K562 (cell line): ENCODE measurements around the gene ERP44. TPM values are rescaled to one million over a fixed set of nuclear protein-coding genes. Genes with fewer than 3 reads are reported as not detected.

Source experiments
- KAT8 ChIP-seq: fragments of 450-650 bp; IDR thresholded peaks from 2 replicates; pipeline ENCODE4 v1.6.1; 2016; ENCODE audit warnings: low read depth, mild to moderate bottlenecking
- RB1 ChIP-seq: fragments of 450-650 bp; IDR thresholded peaks from 2 replicates; pipeline ENCODE4 v1.6.1; 2017; ENCODE audit warnings: low read depth, mild to moderate bottlenecking
- SAFB ChIP-seq: fragments of 200-400 bp; formaldehyde crosslinking; IDR thresholded peaks from 2 replicates; pipeline ENCODE4 v1.6.1; 2017; ENCODE audit warnings: low read depth, low read length, borderline replicate concordance
- SMARCA4 ChIP-seq: fragments of 450-650 bp; IDR thresholded peaks from 2 replicates; pipeline ENCODE4 v1.6.1; 2016
- SMARCC2 ChIP-seq: fragments of 450-650 bp; IDR thresholded peaks from 2 replicates; pipeline ENCODE4 v1.6.1; 2017; ENCODE audit warnings: antibody characterized with exemption, moderate library complexity, mild to moderate bottlenecking, low read depth
- TAF15 ChIP-seq: fragments of 200-400 bp; formaldehyde crosslinking; IDR thresholded peaks from 2 replicates; pipeline ENCODE4 v1.6.1; 2017; ENCODE audit warnings: mild to moderate bottlenecking, low read depth, low read length, moderate library complexity
- TCFL5 ChIP-seq: fragments of 250-450 bp; sonication (Bioruptor Pico); conservative IDR thresholded peaks from 2 replicates; pipeline ENCODE4 v1.6.1; 2021; ENCODE audit warnings: mild to moderate bottlenecking, moderate library complexity, matching md5 sums
- ZFP36 ChIP-seq: fragments of 150-350 bp; IDR thresholded peaks from 2 replicates; pipeline ENCODE4 v1.6.1; 2018; ENCODE audit warnings: low read length, low read depth; ENCODE audit not compliant: partially characterized antibody
- polyA plus RNA-seq, 8 experiments: library from polyadenylated mRNA; depleted of rRNA in 4 of 8; stranded (reverse) in 5 of 8; unstranded in 3 of 8; fragments of >200 nt; fragmentation: Nextera tagmentation in 2 of 8; fragmentation: Illumina TruSeq in 1 of 8; extraction: Ambion mirVana in 2 of 8; extraction: Trizol in 1 of 8; gene quantifications; 2 replicates each; pipeline versions ENCODE4 v1.2.1 to v1.2.3, GENCODE V29; 2011 to 2014; ENCODE audit warnings: inconsistent platforms in 1 of 8, missing spikeins in 1 of 8
- total RNA-seq, 7 experiments: library from RNA; depleted of rRNA in 6 of 7; stranded (reverse); fragments of >200 nt in 6 of 7; fragmentation: Illumina TruSeq in 2 of 7; extraction: Trizol in 2 of 7; gene quantifications; 2 replicates each; pipeline versions ENCODE4 v1.2.1 to v1.2.3, GENCODE V29; 2011 to 2021; ENCODE audit warnings: low replicate concordance in 1 of 7
- TF ChIP-seq, protein P1 (sequence below): sonication (generic); formaldehyde crosslinking; IDR thresholded peaks from 2 replicates; pipeline ENCODE4 v1.5.0; 2020; ENCODE audit warnings: missing genetic modification reagents
- TF ChIP-seq, protein P2 (sequence below): IDR thresholded peaks from 3 replicates; pipeline ENCODE4 v1.6.1; 2011; ENCODE audit warnings: borderline replicate concordance, mild to moderate bottlenecking, moderate library complexity; ENCODE audit not compliant: insufficient read length; ENCODE audit errors: extremely low read depth
- TF ChIP-seq, protein P3 (sequence below): sonication (generic); formaldehyde crosslinking; IDR thresholded peaks from 2 replicates; pipeline ENCODE4 v1.8.1; 2023; ENCODE audit warnings: mild to moderate bottlenecking, missing genetic modification reagents
- TF ChIP-seq, protein P4 (sequence below): fragments of 450-650 bp; IDR thresholded peaks from 2 replicates; pipeline ENCODE4 v1.6.1; 2016; ENCODE audit warnings: low read depth, mild to moderate bottlenecking, moderate library complexity
- TF ChIP-seq, protein P5 (sequence below), 2 experiments: fragments of 450-650 bp; IDR thresholded peaks; 2 replicates each; pipeline ENCODE4 v1.6.1; 2016; ENCODE audit warnings: mild to moderate bottlenecking in 2 of 2, borderline replicate concordance in 1 of 2, low read depth in 1 of 2, moderate library complexity in 1 of 2

Gene ERP44
- total and polyA plus RNA-seq, 9 of the 15 experiments (the other 6 are each of a cell fraction or from before 2014, with no cell fraction given): 9.2 to 23.4 (median 13.6) TPM

DNA sequence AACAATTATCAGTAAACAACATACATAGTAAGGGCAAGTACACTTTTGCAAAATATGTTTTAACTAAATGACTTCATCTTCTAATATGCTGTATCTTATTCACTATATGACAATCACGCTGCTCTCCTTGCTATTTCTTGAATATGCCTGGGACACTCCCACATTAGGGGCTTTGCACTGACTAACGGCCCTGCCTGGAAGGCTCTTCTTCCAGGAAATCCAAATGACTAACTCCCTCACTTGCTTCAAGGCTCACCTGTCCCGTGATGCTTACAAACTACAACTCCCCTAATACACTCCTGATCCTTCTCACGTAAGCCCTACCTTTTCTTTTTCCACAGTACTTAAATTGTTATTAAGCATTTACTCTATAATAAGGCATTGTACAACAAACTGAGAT, 10.6 kb downstream of the ERP44 start (continued):
- TF ChIP-seq SMARCC2: no peak
- TF ChIP-seq, protein P1, sequence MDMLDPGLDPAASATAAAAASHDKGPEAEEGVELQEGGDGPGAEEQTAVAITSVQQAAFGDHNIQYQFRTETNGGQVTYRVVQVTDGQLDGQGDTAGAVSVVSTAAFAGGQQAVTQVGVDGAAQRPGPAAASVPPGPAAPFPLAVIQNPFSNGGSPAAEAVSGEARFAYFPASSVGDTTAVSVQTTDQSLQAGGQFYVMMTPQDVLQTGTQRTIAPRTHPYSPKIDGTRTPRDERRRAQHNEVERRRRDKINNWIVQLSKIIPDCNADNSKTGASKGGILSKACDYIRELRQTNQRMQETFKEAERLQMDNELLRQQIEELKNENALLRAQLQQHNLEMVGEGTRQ (CRISPR knock-in tag): no peak
- no peak for TF ChIP-seq KAT8
- peak; percentile 52 for TF ChIP-seq SMARCA4
- TF ChIP-seq SAFB: no peak
- TF ChIP-seq ZFP36: no peak
- TF ChIP-seq, protein P2, sequence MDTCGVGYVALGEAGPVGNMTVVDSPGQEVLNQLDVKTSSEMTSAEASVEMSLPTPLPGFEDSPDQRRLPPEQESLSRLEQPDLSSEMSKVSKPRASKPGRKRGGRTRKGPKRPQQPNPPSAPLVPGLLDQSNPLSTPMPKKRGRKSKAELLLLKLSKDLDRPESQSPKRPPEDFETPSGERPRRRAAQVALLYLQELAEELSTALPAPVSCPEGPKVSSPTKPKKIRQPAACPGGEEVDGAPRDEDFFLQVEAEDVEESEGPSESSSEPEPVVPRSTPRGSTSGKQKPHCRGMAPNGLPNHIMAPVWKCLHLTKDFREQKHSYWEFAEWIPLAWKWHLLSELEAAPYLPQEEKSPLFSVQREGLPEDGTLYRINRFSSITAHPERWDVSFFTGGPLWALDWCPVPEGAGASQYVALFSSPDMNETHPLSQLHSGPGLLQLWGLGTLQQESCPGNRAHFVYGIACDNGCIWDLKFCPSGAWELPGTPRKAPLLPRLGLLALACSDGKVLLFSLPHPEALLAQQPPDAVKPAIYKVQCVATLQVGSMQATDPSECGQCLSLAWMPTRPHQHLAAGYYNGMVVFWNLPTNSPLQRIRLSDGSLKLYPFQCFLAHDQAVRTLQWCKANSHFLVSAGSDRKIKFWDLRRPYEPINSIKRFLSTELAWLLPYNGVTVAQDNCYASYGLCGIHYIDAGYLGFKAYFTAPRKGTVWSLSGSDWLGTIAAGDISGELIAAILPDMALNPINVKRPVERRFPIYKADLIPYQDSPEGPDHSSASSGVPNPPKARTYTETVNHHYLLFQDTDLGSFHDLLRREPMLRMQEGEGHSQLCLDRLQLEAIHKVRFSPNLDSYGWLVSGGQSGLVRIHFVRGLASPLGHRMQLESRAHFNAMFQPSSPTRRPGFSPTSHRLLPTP: no peak
- TF ChIP-seq, protein P3, sequence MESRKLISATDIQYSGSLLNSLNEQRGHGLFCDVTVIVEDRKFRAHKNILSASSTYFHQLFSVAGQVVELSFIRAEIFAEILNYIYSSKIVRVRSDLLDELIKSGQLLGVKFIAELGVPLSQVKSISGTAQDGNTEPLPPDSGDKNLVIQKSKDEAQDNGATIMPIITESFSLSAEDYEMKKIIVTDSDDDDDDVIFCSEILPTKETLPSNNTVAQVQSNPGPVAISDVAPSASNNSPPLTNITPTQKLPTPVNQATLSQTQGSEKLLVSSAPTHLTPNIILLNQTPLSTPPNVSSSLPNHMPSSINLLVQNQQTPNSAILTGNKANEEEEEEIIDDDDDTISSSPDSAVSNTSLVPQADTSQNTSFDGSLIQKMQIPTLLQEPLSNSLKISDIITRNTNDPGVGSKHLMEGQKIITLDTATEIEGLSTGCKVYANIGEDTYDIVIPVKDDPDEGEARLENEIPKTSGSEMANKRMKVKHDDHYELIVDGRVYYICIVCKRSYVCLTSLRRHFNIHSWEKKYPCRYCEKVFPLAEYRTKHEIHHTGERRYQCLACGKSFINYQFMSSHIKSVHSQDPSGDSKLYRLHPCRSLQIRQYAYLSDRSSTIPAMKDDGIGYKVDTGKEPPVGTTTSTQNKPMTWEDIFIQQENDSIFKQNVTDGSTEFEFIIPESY (CRISPR knock-in tag): no peak
- TF ChIP-seq, protein P4, sequence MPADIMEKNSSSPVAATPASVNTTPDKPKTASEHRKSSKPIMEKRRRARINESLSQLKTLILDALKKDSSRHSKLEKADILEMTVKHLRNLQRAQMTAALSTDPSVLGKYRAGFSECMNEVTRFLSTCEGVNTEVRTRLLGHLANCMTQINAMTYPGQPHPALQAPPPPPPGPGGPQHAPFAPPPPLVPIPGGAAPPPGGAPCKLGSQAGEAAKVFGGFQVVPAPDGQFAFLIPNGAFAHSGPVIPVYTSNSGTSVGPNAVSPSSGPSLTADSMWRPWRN: no peak
- no peak for TF ChIP-seq TCFL5 (CRISPR knock-in tag)
- TF ChIP-seq, protein P5, sequence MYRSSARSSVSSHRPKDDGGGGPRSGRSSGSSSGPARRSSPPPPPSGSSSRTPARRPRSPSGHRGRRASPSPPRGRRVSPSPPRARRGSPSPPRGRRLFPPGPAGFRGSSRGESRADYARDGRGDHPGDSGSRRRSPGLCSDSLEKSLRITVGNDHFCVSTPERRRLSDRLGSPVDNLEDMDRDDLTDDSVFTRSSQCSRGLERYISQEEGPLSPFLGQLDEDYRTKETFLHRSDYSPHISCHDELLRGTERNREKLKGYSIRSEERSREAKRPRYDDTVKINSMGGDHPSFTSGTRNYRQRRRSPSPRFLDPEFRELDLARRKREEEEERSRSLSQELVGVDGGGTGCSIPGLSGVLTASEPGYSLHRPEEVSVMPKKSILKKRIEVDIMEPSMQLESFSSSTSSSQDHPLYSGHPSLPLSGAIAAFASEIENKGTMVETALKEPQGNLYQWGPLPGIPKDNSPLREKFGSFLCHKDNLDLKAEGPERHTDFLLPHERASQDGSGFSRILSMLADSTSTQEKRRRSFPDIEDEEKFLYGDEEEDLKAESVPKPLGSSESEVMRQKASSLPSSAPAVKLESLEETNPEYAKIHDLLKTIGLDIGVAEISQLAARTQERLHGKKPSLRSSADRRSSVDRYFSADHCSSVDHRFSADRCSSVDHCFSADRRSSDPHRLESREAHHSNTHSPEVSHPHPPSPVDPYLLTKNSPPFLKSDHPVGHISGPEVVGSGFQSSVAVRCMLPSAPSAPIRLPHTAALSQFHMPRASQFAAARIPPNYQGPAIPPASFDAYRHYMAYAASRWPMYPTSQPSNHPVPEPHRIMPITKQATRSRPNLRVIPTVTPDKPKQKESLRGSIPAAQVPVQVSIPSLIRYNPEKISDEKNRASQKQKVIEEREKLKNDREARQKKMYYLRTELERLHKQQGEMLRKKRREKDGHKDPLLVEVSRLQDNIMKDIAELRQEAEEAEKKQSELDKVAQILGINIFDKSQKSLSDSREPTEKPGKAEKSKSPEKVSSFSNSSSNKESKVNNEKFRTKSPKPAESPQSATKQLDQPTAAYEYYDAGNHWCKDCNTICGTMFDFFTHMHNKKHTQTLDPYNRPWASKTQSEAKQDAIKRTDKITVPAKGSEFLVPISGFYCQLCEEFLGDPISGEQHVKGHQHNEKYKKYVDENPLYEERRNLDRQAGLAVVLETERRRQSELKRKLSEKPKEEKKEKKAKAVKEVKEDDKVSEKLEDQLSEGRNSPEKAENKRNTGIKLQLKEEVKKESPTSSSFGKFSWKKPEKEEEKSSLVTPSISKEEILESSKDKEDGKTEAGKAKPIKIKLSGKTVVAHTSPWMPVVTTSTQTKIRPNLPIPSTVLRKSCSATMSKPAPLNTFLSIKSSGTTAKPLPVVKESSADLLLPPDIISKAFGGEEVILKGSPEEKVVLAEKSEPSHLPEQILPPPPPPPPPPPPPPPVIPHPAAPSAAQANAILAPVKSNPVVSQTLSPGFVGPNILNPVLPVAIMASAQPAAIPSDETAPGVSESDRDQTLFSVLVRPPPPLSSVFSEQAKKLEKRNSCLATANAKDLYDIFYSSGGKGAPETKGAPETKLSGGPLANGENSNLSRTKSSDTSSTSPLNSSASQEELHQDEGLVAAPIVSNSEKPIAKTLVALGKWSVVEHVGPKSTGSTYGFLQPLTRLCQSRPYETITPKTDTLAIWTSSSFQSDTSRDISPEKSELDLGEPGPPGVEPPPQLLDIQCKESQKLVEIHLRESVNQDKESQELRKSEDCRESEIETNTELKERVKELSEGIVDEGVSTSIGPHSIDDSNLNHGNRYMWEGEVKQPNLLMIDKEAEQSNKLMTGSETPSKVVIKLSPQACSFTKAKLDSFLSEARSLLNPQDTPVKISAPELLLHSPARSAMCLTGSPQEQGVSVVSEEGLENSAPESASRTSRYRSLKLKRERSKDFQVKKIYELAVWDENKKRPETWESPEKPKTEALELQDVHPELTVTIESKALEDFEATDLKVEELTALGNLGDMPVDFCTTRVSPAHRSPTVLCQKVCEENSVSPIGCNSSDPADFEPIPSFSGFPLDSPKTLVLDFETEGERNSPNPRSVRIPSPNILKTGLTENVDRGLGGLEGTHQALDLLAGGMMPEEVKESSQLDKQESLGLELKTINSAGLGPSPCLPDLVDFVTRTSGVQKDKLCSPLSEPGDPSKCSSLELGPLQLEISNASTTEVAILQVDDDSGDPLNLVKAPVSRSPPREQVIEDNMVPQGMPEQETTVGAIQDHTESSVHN (IDR thresholded peaks at IDR 0.05; ENCODE audit: borderline replicate concordance in 1 of 2, low read depth in 1 of 2): no peak
- TF ChIP-seq TAF15: no peak
- TF ChIP-seq RB1: no peak
